RWPE2 (cell line): Measurements from ENCODE around the gene FLT1.

Source experiments
- ATAC-seq: fragments of 200-7000 bp; cut with Tn5 transposase; 3 replicates; pipeline ENCODE4 v1.9.1; 2021; ENCODE audit warnings: low read depth
- DNase-seq: peaks from one replicate; pipeline ENCODE4 v3.0.0-alpha.2; 2020; ENCODE audit warnings: low spot score
- H3K27ac ChIP-seq: fragments of 450-650 bp; 2 replicates; pipeline ENCODE4 v1.5.1; 2017; ENCODE audit warnings: mild to moderate bottlenecking; ENCODE audit not compliant: poor library complexity, severe bottlenecking
- H3K27me3 ChIP-seq: fragments of 250-450 bp; sonication (Bioruptor Pico); 2 replicates; pipeline ENCODE4 v1.5.1; 2021; ENCODE audit warnings: mild to moderate bottlenecking, moderate library complexity; ENCODE audit not compliant: insufficient read depth, poor library complexity, severe bottlenecking
- H3K36me3 ChIP-seq: fragments of 250-450 bp; sonication (Bioruptor Pico); 2 replicates; pipeline ENCODE4 v1.5.1; 2020; ENCODE audit warnings: low read depth, mild to moderate bottlenecking, moderate library complexity
- H3K4me1 ChIP-seq: fragments of 250-450 bp; sonication (Bioruptor Pico); 2 replicates; pipeline ENCODE4 v1.5.1; 2021; ENCODE audit warnings: mild to moderate bottlenecking, moderate library complexity; ENCODE audit not compliant: insufficient read depth, poor library complexity, severe bottlenecking
- H3K4me3 ChIP-seq: fragments of 250-450 bp; sonication (Bioruptor Pico); 2 replicates; pipeline ENCODE4 v1.5.1; 2021; ENCODE audit warnings: mild to moderate bottlenecking, moderate library complexity; ENCODE audit not compliant: severe bottlenecking
- H3K9me3 ChIP-seq: fragments of 250-450 bp; sonication (Bioruptor Pico); 2 replicates; pipeline ENCODE4 v1.5.1; 2021; ENCODE audit warnings: mild to moderate bottlenecking, moderate library complexity; ENCODE audit not compliant: severe bottlenecking
- CTCF ChIP-seq: fragments of 450-650 bp; IDR thresholded peaks from one replicate; pipeline ENCODE4 v1.5.1; 2017; ENCODE audit warnings: mild to moderate bottlenecking, moderate library complexity; ENCODE audit not compliant: poor library complexity, severe bottlenecking

FLT1 gene

GRCh38 chr13:28375250-28375930 is 119.5 kb downstream of the FLT1 start:
- Histone ChIP-seq H3K27ac (no peak overlapping the region), H3K4me3 (no peak overlapping the region), H3K36me3 (no peaks in the 10 kb centered on the region), H3K4me1 (no peaks in the 10 kb centered on the region), H3K27me3 (peaks cover 10% of the 10 kb centered on the region), H3K9me3 (no peaks in the 10 kb centered on the region)
- TF ChIP-seq CTCF: no peak
- no peak for ATAC-seq
- no peak for DNase-seq

- Histone ChIP-seq H3K9me3 (no peaks in the 10 kb centered on the region), H3K4me3 (no peak overlapping the region), H3K27me3 (peaks cover 10% of the 10 kb centered on the region), H3K4me1 (no peaks in the 10 kb centered on the region), H3K27ac (no peak overlapping the region), H3K36me3 (no peaks in the 10 kb centered on the region)
- ATAC-seq: no peak
- DNase-seq: no peak
- no peak for TF ChIP-seq CTCF
These were observed 121.1 kb downstream of the FLT1 start for GRCh38 chr13:28373810-28374209.

- DNase-seq: no peak
- H3K36me3 ChIP-seq: no peaks in the 10 kb centered on the region
- no peak overlapping the region for H3K4me3 ChIP-seq
- no peaks in the 10 kb centered on the region for H3K27me3 ChIP-seq
- no peak for ATAC-seq
- H3K27ac ChIP-seq: no peak overlapping the region
- TF ChIP-seq CTCF: no peak
- no peaks in the 10 kb centered on the region for H3K9me3 ChIP-seq
- no peaks in the 10 kb centered on the region for H3K4me1 ChIP-seq
These were observed 124.5 kb downstream of the FLT1 start for GRCh38 chr13:28370448-28370847.

GRCh38 chr13:28358708-28359107 is 136.2 kb downstream of the FLT1 start:
- Histone ChIP-seq H3K36me3 (no peaks in the 10 kb centered on the region), H3K27me3 (no peaks in the 10 kb centered on the region), H3K4me3 (no peak overlapping the region), H3K27ac (no peak overlapping the region), H3K9me3 (no peaks in the 10 kb centered on the region), H3K4me1 (no peaks in the 10 kb centered on the region)
- no peak for DNase-seq
- no peak for TF ChIP-seq CTCF
- ATAC-seq: no peak

GRCh38 chr13:28357911-28358433 is 137.0 kb downstream of the FLT1 start:
- ATAC-seq (no peak), DNase-seq (no peak)
- Histone ChIP-seq H3K9me3 (no peaks in the 10 kb centered on the region), H3K4me1 (no peaks in the 10 kb centered on the region), H3K27me3 (no peaks in the 10 kb centered on the region), H3K27ac (no peak overlapping the region), H3K36me3 (no peaks in the 10 kb centered on the region), H3K4me3 (no peak overlapping the region)
- no peak for TF ChIP-seq CTCF
